Parathyroid adenoma (tissue), 2 donors: ENCODE measurements around the gene SLC1A7.

Experiments used
- H2AFZ ChIP-seq: fragments of 300-600 bp; sonication (generic); one replicate; pipeline ENCODE4 v1.7.0; 2017; ENCODE audit warnings: antibody characterized with exemption, mild to moderate bottlenecking
- H3K27ac ChIP-seq: fragments of 300-600 bp; sonication (generic); one replicate; pipeline ENCODE4 v1.7.0; 2017
- H3K27me3 ChIP-seq: fragments of 300-600 bp; sonication (generic); one replicate; pipeline ENCODE4 v1.7.0; 2017; ENCODE audit warnings: low read length; ENCODE audit not compliant: control insufficient read depth, insufficient read depth
- H3K36me3 ChIP-seq: fragments of 300-600 bp; sonication (generic); one replicate; pipeline ENCODE4 v1.7.0; 2017; ENCODE audit warnings: low read length; ENCODE audit not compliant: control insufficient read depth, insufficient read depth
- H3K4me1 ChIP-seq: fragments of 300-600 bp; sonication (generic); one replicate; pipeline ENCODE4 v1.7.0; 2017; ENCODE audit warnings: control low read depth
- H3K4me2 ChIP-seq: fragments of 300-600 bp; sonication (generic); one replicate; pipeline ENCODE4 v1.7.0; 2017; ENCODE audit warnings: low read length
- H3K4me3 ChIP-seq: fragments of 300-600 bp; sonication (generic); one replicate; pipeline ENCODE4 v1.7.0; 2017; ENCODE audit warnings: low read depth, low read length
- H3K79me2 ChIP-seq: fragments of 300-600 bp; sonication (generic); one replicate; pipeline ENCODE4 v1.7.0; 2017; ENCODE audit warnings: control low read depth
- H3K9ac ChIP-seq: fragments of 300-600 bp; sonication (generic); one replicate; pipeline ENCODE4 v1.7.0; 2017; ENCODE audit warnings: mild to moderate bottlenecking
- H3K9me3 ChIP-seq: fragments of 300-600 bp; sonication (generic); one replicate; pipeline ENCODE4 v1.7.0; 2017; ENCODE audit warnings: low read length; ENCODE audit not compliant: control insufficient read depth
- CTCF ChIP-seq: fragments of 300-600 bp; sonication (generic); IDR thresholded peaks from one replicate; pipeline ENCODE4 v1.7.0; 2017; ENCODE audit warnings: antibody characterized with exemption, mild to moderate bottlenecking
- donor health status: primary hyperparathyroidism.

SLC1A7 gene

GRCh38 chr1:53110370-53111072 lies 31.9 kb downstream of the SLC1A7 start:
- no peaks in the 10 kb centered on the region for H3K4me1 ChIP-seq
- no peaks in the 10 kb centered on the region for H3K36me3 ChIP-seq
- no peaks in the 10 kb centered on the region for H3K79me2 ChIP-seq
- no peak overlapping the region for H3K4me3 ChIP-seq
- no peaks in the 10 kb centered on the region for H3K27me3 ChIP-seq
- TF ChIP-seq CTCF, result no peak
- H3K4me2 ChIP-seq, result no peak overlapping the region
- no peaks in the 10 kb centered on the region for H3K9me3 ChIP-seq
- H3K27ac ChIP-seq, result no peak overlapping the region
- no peak overlapping the region for H2AFZ ChIP-seq
- H3K9ac ChIP-seq, result no peak overlapping the region

GRCh38 chr1:53108646-53109580 lies 33.5 kb downstream of the SLC1A7 start:
- no peak overlapping the region for H3K4me2 ChIP-seq
- H3K27ac ChIP-seq, result no peak overlapping the region
- H3K27me3 ChIP-seq, result no peaks in the 10 kb centered on the region
- no peak overlapping the region for H2AFZ ChIP-seq
- H3K4me1 ChIP-seq, result no peaks in the 10 kb centered on the region
- H3K9ac ChIP-seq, result no peak overlapping the region
- no peaks in the 10 kb centered on the region for H3K79me2 ChIP-seq
- no peak overlapping the region for H3K4me3 ChIP-seq
- no peak for TF ChIP-seq CTCF
- no peaks in the 10 kb centered on the region for H3K9me3 ChIP-seq
- H3K36me3 ChIP-seq, result no peaks in the 10 kb centered on the region

- Histone ChIP-seq H3K27ac (no peak overlapping the region), H2AFZ (no peak overlapping the region), H3K9ac (no peak overlapping the region), H3K4me2 (no peak overlapping the region), H3K4me3 (no peak overlapping the region), H3K4me1 (no peaks in the 10 kb centered on the region), H3K79me2 (no peaks in the 10 kb centered on the region), H3K27me3 (no peaks in the 10 kb centered on the region), H3K9me3 (no peaks in the 10 kb centered on the region), H3K36me3 (no peaks in the 10 kb centered on the region)
- TF ChIP-seq CTCF, result no peak
These were observed 34.7 kb downstream of the SLC1A7 start for GRCh38 chr1:53107570-53108322.

- no peak overlapping the region for H3K4me3 ChIP-seq
- H3K4me2 ChIP-seq, result no peak overlapping the region
- no peaks in the 10 kb centered on the region for H3K27me3 ChIP-seq
- no peak overlapping the region for H2AFZ ChIP-seq
- H3K9ac ChIP-seq, result no peak overlapping the region
- H3K9me3 ChIP-seq, result no peaks in the 10 kb centered on the region
- no peak for TF ChIP-seq CTCF
- H3K4me1 ChIP-seq, result no peaks in the 10 kb centered on the region
- H3K27ac ChIP-seq, result no peak overlapping the region
- no peaks in the 10 kb centered on the region for H3K36me3 ChIP-seq
- H3K79me2 ChIP-seq, result no peaks in the 10 kb centered on the region
These were observed 35.3 kb downstream of the SLC1A7 start for GRCh38 chr1:53107090-53107489.
